ENCODE data around the gene MYEOV. TPM values are rescaled to one million over a fixed set of nuclear protein-coding genes. Genes with fewer than 3 reads are reported as not detected.

The MYEOV gene
- total RNA-seq, 1 experiment from 2014 or later = 1.4 TPM

DNA sequence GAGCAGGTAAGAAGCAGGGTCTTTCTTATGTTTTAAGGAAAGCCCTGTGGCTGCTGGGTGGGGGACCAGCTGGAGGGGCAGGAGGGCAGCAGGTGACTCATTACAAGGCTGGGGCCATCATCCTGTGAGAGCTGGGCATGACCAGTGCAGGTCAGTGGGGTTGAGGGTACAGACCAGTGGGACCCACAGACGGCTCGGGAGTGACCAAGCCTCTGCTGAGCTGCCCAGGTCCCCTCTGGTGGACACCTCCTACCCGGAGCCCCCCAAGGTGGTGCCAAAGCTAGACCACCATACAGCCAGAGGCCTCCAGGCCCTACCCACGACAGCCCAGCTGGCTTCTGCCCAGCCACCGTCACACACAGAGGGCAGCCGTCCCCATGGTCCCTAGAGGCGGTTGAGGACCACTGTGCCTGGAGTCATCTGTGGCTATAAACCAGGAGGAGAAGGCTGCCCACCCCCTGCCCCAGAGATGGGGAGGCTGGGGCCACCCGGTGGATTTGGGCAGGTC, 670 bp downstream of the MYEOV start:
- no peak for DNase-seq (ENCODE audit: low spot score)
- ChIA-PET POLR2A (interaction anchor here (0.7 to 1.3 kb wide), 2 partner anchors 344 to 347 kb away, joined by 3 read pairs; no protein-coding TSS in a partner anchor), CTCF (interaction anchor here (0.6 to 3.6 kb wide), 8 partner anchors 164 to 593 kb away, joined by 3 to 27 read pairs (median 4); no protein-coding TSS in a partner anchor)
- Mint-ChIP-seq H3K36me3 (no peaks in the 10 kb centered on the region), H3K27me3 (ENCODE audit: low read depth) (no peaks in the 10 kb centered on the region), H3K27ac (no peak overlapping the region), H3K4me3 (no peak overlapping the region), H3K9me3 (no peaks in the 10 kb centered on the region), H3K4me1 (peaks cover 14% of the 10 kb centered on the region)
- TF ChIP-seq, protein P1, sequence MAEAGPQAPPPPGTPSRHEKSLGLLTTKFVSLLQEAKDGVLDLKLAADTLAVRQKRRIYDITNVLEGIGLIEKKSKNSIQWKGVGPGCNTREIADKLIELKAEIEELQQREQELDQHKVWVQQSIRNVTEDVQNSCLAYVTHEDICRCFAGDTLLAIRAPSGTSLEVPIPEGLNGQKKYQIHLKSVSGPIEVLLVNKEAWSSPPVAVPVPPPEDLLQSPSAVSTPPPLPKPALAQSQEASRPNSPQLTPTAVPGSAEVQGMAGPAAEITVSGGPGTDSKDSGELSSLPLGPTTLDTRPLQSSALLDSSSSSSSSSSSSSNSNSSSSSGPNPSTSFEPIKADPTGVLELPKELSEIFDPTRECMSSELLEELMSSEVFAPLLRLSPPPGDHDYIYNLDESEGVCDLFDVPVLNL (CRISPR knock-in tag; IDR thresholded peaks at IDR 0.05; ENCODE audit: borderline replicate concordance, low read depth) = no peak
- TF ChIP-seq ATF2 (CRISPR knock-in tag; IDR thresholded peaks at IDR 0.05; ENCODE audit: borderline replicate concordance, low read depth) (no peak), ZNF263 (CRISPR knock-in tag; IDR thresholded peaks at IDR 0.05; ENCODE audit: low read depth) (no peak), JUN (CRISPR knock-in tag; IDR thresholded peaks at IDR 0.05) (no peak), FOXK1 (CRISPR knock-in tag; IDR thresholded peaks at IDR 0.05) (no peak), FOXP4 (CRISPR knock-in tag; IDR thresholded peaks at IDR 0.05) (no peak), ATF1 (CRISPR knock-in tag; IDR thresholded peaks at IDR 0.05) (no peak), RORB (CRISPR knock-in tag; IDR thresholded peaks at IDR 0.05) (no peak), ZNF416 (CRISPR knock-in tag; IDR thresholded peaks at IDR 0.05) (no peak), E2F5 (CRISPR knock-in tag; IDR thresholded peaks at IDR 0.05) (no peak), PRDM15 (CRISPR knock-in tag; IDR thresholded peaks at IDR 0.05) (no peak), TP53 (CRISPR knock-in tag; IDR thresholded peaks at IDR 0.05) (no peak), CREB1 (CRISPR knock-in tag; IDR thresholded peaks at IDR 0.05) (no peak)
- TF ChIP-seq, protein P2, sequence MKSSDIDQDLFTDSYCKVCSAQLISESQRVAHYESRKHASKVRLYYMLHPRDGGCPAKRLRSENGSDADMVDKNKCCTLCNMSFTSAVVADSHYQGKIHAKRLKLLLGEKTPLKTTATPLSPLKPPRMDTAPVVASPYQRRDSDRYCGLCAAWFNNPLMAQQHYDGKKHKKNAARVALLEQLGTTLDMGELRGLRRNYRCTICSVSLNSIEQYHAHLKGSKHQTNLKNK (CRISPR knock-in tag; IDR thresholded peaks at IDR 0.05) = no peak
- TF ChIP-seq, protein P3, sequence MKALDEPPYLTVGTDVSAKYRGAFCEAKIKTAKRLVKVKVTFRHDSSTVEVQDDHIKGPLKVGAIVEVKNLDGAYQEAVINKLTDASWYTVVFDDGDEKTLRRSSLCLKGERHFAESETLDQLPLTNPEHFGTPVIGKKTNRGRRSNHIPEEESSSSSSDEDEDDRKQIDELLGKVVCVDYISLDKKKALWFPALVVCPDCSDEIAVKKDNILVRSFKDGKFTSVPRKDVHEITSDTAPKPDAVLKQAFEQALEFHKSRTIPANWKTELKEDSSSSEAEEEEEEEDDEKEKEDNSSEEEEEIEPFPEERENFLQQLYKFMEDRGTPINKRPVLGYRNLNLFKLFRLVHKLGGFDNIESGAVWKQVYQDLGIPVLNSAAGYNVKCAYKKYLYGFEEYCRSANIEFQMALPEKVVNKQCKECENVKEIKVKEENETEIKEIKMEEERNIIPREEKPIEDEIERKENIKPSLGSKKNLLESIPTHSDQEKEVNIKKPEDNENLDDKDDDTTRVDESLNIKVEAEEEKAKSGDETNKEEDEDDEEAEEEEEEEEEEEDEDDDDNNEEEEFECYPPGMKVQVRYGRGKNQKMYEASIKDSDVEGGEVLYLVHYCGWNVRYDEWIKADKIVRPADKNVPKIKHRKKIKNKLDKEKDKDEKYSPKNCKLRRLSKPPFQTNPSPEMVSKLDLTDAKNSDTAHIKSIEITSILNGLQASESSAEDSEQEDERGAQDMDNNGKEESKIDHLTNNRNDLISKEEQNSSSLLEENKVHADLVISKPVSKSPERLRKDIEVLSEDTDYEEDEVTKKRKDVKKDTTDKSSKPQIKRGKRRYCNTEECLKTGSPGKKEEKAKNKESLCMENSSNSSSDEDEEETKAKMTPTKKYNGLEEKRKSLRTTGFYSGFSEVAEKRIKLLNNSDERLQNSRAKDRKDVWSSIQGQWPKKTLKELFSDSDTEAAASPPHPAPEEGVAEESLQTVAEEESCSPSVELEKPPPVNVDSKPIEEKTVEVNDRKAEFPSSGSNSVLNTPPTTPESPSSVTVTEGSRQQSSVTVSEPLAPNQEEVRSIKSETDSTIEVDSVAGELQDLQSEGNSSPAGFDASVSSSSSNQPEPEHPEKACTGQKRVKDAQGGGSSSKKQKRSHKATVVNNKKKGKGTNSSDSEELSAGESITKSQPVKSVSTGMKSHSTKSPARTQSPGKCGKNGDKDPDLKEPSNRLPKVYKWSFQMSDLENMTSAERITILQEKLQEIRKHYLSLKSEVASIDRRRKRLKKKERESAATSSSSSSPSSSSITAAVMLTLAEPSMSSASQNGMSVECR (CRISPR knock-in tag; IDR thresholded peaks at IDR 0.05; ENCODE audit: borderline replicate concordance) = no peak
- ATAC-seq = no peak

Measured in WTC11 (cell line).